PC-3 (cell line): ENCODE measurements around the gene PGF. TPM values are rescaled to one million over a fixed set of nuclear protein-coding genes. Genes with fewer than 3 reads are reported as not detected.
A peak's percentile ranks its signal among the peaks of the same experiment; 100 is the strongest.

ENCODE experiments used
- ATAC-seq: fragments of 200-7000 bp; cut with Tn5 transposase; 2 replicates; pipeline ENCODE4 v1.9.1; 2020; ENCODE audit warnings: mild to moderate bottlenecking, moderate library complexity
- BruUV-seq: library from RNA; stranded (reverse); fragments of 400-500 nt; replicated peaks from 2 replicates; lab custom pipeline; 2021; lab: Mats Ljungman, UMichigan
- CTCF ChIA-PET: fragments of 300-600 bp; sonication (Branson Sonifier 250); formaldehyde crosslinking; loops from one replicate; lab custom pipeline; 2022; ENCODE audit warnings: antibody characterized with exemption; lab: Charles Lee
- POLR2A ChIA-PET: fragments of 300-600 bp; sonication (Branson Sonifier 250); formaldehyde crosslinking; loops from one replicate; lab custom pipeline; 2022; ENCODE audit warnings: antibody characterized with exemption; ENCODE audit not compliant: unreplicated experiment; lab: Charles Lee
- DNase-seq: peaks from one replicate; pipeline ENCODE4 v3.0.0-alpha.2; 2015
- H2AFZ ChIP-seq: fragments of 300-600 bp; sonication (generic); 2 replicates; pipeline ENCODE4 v1.6.0; 2016; ENCODE audit warnings: antibody characterized with exemption, low read length
- H3F3A ChIP-seq: fragments of 300-600 bp; sonication (generic); one replicate; pipeline ENCODE4 v1.6.0; 2017; ENCODE audit warnings: antibody characterized with exemption, low read length, control low read depth, mild to moderate bottlenecking; ENCODE audit not compliant: unreplicated experiment
- H3K27ac ChIP-seq: fragments of 300-600 bp; sonication (generic); 2 replicates; pipeline ENCODE4 v1.5.1; 2016; ENCODE audit warnings: mild to moderate bottlenecking, low read length
- H3K27me3 ChIP-seq: fragments of 300-600 bp; sonication (generic); 2 replicates; pipeline ENCODE4 v1.6.1; 2016; ENCODE audit warnings: low read length, mixed read lengths
- H3K36me3 ChIP-seq: fragments of 300-600 bp; sonication (generic); 2 replicates; pipeline ENCODE4 v1.6.1; 2016; ENCODE audit warnings: low read depth, mixed run types, low read length, mixed read lengths
- H3K4me1 ChIP-seq: fragments of 300-600 bp; sonication (generic); 2 replicates; pipeline ENCODE4 v1.5.1; 2016; ENCODE audit warnings: low read length; ENCODE audit not compliant: insufficient read depth
- H3K4me2 ChIP-seq: fragments of 300-600 bp; sonication (generic); 2 replicates; pipeline ENCODE4 v1.6.0; 2016; ENCODE audit warnings: low read length
- H3K4me3 ChIP-seq: fragments of 300-600 bp; sonication (generic); 2 replicates; pipeline ENCODE4 v1.5.1; 2016; ENCODE audit warnings: mild to moderate bottlenecking, low read length, mixed read lengths
- H3K79me2 ChIP-seq: fragments of 300-600 bp; sonication (generic); 2 replicates; pipeline ENCODE4 v1.6.1; 2017; ENCODE audit warnings: low read length, mixed read lengths
- H3K9ac ChIP-seq: fragments of 300-600 bp; sonication (generic); 2 replicates; pipeline ENCODE4 v1.6.0; 2016; ENCODE audit warnings: mild to moderate bottlenecking, low read length
- H3K9me2 ChIP-seq: fragments of 300-600 bp; sonication (generic); replicated peaks from 2 replicates; pipeline ENCODE4 v1.6.1; 2016; ENCODE audit warnings: mixed run types, low read length, mixed read lengths
- H3K9me3 ChIP-seq: fragments of 300-600 bp; sonication (generic); 2 replicates; pipeline ENCODE4 v1.6.1; 2016; ENCODE audit warnings: low read length, mixed read lengths
- H4K20me1 ChIP-seq: fragments of 300-600 bp; sonication (generic); 2 replicates; pipeline ENCODE4 v1.6.1; 2016; ENCODE audit warnings: low read length, mixed read lengths
- CTCF ChIP-seq: fragments of 300-600 bp; sonication (generic); conservative IDR thresholded peaks from 2 replicates; pipeline ENCODE4 v1.5.1; 2017; ENCODE audit warnings: antibody characterized with exemption, low read depth, mild to moderate bottlenecking, low read length
- EZH2 ChIP-seq: fragments of 300-600 bp; sonication (generic); IDR thresholded peaks from one replicate; pipeline ENCODE4 v1.6.1; 2017; ENCODE audit warnings: antibody characterized with exemption, mild to moderate bottlenecking, low read length; ENCODE audit not compliant: unreplicated experiment
- EZH2phosphoT487 ChIP-seq: fragments of 300-600 bp; sonication (generic); IDR thresholded peaks from 2 replicates; pipeline ENCODE4 v1.6.1; 2018; ENCODE audit warnings: mild to moderate bottlenecking, antibody characterized with exemption, low read length, borderline replicate concordance
- intact Hi-C: fragments of 100-400 bp; cut with micrococcal nuclease; formaldehyde crosslinking; loops from 2 replicates; pipeline ENCODE4 v1.9.0; 2023
- total RNA-seq: library from RNA; depleted of rRNA; stranded (reverse); fragments of >200 nt; gene quantifications from 2 replicates; pipeline ENCODE4 v1.2.3, GENCODE V29; 2014

PGF gene
- total RNA-seq, 1 experiment from 2014 or later = 0.26 TPM

DNA sequence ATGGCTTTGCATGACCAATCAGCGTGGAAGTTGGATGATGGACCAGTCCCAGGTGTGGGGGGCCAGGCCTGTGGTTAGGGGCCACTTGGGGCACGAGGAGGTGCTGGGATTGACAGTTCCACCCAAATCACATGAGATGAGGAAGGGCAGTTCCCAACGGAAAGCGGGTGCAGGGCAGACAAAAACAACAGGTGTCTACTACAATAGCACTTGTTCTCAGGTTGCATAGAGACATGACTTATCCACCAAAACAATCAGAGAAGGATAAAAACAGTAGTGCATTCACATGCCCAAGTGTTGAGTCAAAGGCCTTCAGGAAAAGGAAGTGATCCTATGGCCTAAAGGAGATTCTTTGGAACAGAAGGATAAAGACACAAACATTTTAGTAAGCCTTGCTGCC is 32.7 kb upstream of the PGF start:
- TF ChIP-seq EZH2 = no peak
- TF ChIP-seq EZH2phosphoT487 = no peak
- TF ChIP-seq CTCF = no peak
- H3K27ac ChIP-seq = peak overlapping the region; percentile 47
- no peaks in the 10 kb centered on the region for H3K9me2 ChIP-seq
- 0 out of 2 replicates have a peak overlapping the region, but pooled peaks have one; percentile 6 for H2AFZ ChIP-seq
- H3F3A ChIP-seq = no peaks in the 10 kb centered on the region
- peaks cover 24% of the 10 kb centered on the region for H3K4me1 ChIP-seq
- no peaks in the 10 kb centered on the region for H3K79me2 ChIP-seq
- ChIA-PET CTCF (interaction anchor here (0.8 kb wide), 1 partner anchor 14 kb away, joined by 3 read pairs; the partner anchor contains the start of gene EIF2B2), POLR2A (interaction anchor here (0.6 to 1.0 kb wide), 2 partner anchors 10 to 16 kb away, joined by 3 to 6 read pairs; no protein-coding TSS in a partner anchor)
- ATAC-seq = peak; percentile 96
- H3K4me2 ChIP-seq = peak overlapping the region; percentile 40
- no peaks in the 10 kb centered on the region for H4K20me1 ChIP-seq
- intact Hi-C loops = loop anchor here (1.0 to 5.0 kb wide), 3 partner anchors 14 to 74 kb away; partner anchors contain the start of genes ACYP1 and EIF2B2
- no peaks in the 10 kb centered on the region for H3K36me3 ChIP-seq
- peak; percentile 93 for DNase-seq
- H3K27me3 ChIP-seq = no peaks in the 10 kb centered on the region
- no peak overlapping the region for H3K9ac ChIP-seq
- no peak overlapping the region for H3K4me3 ChIP-seq
- no TSS peak for BruUV-seq
- H3K9me3 ChIP-seq = no peaks in the 10 kb centered on the region

- no TSS peak for BruUV-seq
- H3K4me1 ChIP-seq = peaks cover 41% of the 10 kb centered on the region
Observed at GRCh38 chr14:74985806-74986205, 30.4 kb upstream of the PGF start.

More at GRCh38 chr14:74985806-74986205, 30.4 kb upstream of the PGF start:
- Histone ChIP-seq H3K9me2 (no peaks in the 10 kb centered on the region), H3K4me3 (no peak overlapping the region), H3K9ac (no peak overlapping the region), H3K79me2 (no peaks in the 10 kb centered on the region), H4K20me1 (no peaks in the 10 kb centered on the region), H3K27ac (no peak overlapping the region), H3K9me3 (no peaks in the 10 kb centered on the region), H3K36me3 (no peaks in the 10 kb centered on the region), H3K27me3 (no peaks in the 10 kb centered on the region), H3F3A (no peaks in the 10 kb centered on the region), H2AFZ (no peak overlapping the region), H3K4me2 (no peak overlapping the region)
- ATAC-seq = no peak
- no peak for TF ChIP-seq CTCF
- TF ChIP-seq EZH2 = no peak
- TF ChIP-seq EZH2phosphoT487 = no peak
- DNase-seq = no peak
- POLR2A ChIA-PET = no interaction called here
- CTCF ChIA-PET = no interaction called here
- intact Hi-C loops = loop anchor here (5.0 kb wide), 1 partner anchor 76 kb away; the partner anchor contains the start of gene ACYP1
